AG08396 (cell line): Measurements from ENCODE around the gene PDXDC1.
A peak's percentile ranks its signal among the peaks of the same experiment; 100 is the strongest.
"Not testable (repeated sequence)": the region's sequence is repeated elsewhere in the genome, so short reads cannot be mapped to it uniquely, and the experiment has no call there.

Experiments used
- DNase-seq: peaks from one replicate; pipeline ENCODE4 v3.0.0; 2012; ENCODE audit warnings: low spot score, mixed read lengths

PDXDC1 gene

GRCh38 chr16:15134752-15135482 lies 160.1 kb downstream of the PDXDC1 start:
- not testable (repeated sequence) for DNase-seq

DNA sequence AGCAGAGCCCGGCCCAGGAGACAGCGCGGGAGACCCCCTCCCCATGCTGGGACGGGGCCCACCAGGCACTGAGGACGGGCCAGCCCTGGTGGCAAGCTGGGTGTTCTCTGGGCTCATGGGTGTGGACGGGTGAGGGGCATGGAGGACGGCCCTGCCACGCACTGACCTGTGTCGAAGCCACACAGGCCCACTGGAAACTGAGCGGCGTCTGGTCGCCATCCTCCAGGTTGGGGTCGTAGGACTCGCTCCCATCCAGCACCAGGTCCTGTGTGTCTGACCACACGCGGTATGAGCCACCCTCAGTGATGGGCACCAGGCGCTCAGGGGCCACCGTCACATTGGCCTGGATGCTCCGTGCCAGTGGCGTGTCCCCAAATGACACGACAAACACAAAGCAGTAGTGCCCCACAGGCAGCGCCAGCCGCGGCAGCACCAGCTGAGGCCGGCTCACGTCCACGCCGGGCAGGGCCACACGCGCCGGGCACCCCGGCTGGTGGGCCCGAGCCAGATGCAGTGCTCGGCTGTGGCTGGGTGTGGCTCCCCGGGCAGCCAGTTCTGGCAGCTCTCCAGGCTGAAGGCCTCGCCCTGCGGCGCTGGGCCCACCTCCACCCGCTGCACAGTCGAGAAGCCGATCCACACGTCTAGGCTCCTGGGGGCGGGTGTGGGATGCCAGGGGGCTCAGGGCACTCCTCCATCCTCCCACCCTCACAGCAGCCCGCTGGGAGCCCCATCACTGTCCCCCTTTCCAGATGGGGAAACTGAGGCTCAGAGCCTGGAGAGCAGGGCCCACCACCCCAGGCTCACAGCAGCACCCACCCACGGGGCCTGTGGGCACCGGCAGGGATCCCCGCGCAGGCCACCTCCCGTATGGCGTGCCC lies 160.9 kb downstream of the PDXDC1 start:
- DNase-seq = not testable (repeated sequence)

GRCh38 chr16:15137514-15137913 lies 162.7 kb downstream of the PDXDC1 start:
- not testable (repeated sequence) for DNase-seq

DNA sequence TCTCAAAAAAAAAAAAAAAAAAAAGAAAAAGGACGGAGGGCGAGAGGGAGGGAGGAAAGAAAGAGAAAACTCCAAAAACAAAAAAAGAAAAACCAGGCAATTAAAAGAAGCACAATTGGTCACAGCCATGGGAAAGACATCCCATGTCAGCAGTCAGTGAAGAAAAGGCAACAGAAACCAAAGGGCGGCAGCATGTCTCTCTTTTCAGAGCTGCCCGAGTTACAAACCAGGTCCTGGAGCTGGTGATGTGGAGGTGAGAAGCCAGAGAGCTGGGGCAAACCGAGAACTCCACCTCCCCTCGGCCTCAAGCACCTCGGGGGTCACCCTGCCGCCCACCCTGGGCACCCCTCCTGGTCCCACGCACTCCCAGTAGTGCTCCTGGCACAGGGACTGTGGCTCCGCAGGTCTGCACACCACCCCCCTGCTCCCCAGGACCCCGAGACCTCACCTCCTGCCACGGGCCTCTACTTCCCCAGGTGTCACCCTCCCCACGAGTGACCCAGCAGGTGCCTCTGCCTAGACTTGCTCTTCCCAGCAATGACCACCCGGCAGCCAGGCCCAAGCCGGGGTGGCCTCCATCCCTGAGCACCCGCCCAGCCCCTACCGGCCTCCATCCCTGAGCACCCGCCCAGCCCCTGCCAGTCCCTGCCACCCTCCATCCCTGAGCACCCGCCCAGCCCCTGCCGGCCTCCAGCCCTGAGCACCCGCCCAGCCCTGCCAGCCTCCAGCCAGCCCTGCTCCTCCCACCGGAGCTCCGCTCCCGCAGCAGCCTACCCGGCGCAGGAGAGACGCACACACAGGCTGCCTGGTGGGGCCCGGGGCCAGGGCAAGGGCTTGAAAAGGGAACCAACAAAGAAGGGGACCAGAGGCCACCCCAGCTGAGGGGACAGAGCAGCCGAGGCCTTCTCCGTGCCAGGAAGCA lies 165.9 kb downstream of the PDXDC1 start:
- DNase-seq = peak; percentile 37

DNA sequence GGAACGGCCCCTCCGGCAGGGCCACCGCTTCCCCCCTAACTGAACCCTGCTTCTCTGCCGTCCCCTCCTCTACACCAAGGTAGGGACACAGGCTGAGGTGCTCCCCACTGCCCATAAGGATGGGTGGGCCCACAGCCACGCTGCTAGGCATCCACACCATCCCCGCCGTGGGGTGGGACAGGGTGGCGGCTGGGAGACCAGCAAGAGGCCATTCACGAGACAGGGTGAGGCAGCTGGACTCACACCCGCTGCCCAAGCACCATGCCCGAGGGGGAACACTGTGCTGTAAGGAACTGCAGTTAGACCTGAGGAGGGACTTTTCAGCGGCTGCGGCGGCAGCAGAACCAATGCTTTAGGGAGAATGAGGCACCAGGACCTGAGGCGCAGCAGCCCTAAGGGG lies 166.8 kb downstream of the PDXDC1 start:
- DNase-seq = peak; percentile 1

GRCh38 chr16:15142107-15142890 lies 167.5 kb downstream of the PDXDC1 start:
- not testable (repeated sequence) for DNase-seq

GRCh38 chr16:15142891-15143600 lies 168.2 kb downstream of the PDXDC1 start:
- DNase-seq = not testable (repeated sequence)

GRCh38 chr16:15143601-15144091 lies 168.8 kb downstream of the PDXDC1 start:
- peak; percentile 5 for DNase-seq

DNA sequence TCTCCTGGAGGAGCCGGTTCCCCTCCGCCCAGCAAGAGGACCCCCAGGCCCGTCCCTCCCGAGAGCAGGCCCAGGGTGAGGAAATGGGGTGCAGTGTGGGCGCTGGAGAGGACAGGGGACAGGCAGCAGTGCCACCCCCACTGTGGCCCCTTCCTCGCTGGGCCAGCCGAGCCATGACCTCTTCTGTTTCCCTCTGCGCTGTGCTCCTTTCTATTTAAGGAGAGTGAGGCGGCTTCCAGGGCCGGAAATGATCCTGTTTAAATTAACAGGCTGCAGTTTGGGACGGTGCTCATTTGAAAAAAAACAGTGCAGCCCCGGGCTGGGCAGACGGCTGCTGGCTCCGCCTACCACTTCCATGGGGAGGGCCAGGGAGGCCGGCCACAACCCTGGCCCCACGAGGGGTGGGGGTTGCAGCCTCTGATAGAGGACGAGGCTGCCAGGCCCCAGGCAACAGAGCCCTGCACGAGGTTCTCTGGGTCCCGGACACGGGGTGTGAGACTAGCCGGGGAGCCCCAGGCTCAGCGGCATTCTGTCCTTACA lies 169.3 kb downstream of the PDXDC1 start:
- peak; percentile 26 for DNase-seq

GRCh38 chr16:15144781-15145417 lies 170.1 kb downstream of the PDXDC1 start:
- DNase-seq = peak; percentile 2

GRCh38 chr16:15145418-15146263 lies 170.8 kb downstream of the PDXDC1 start:
- peak; percentile 35 for DNase-seq

DNA sequence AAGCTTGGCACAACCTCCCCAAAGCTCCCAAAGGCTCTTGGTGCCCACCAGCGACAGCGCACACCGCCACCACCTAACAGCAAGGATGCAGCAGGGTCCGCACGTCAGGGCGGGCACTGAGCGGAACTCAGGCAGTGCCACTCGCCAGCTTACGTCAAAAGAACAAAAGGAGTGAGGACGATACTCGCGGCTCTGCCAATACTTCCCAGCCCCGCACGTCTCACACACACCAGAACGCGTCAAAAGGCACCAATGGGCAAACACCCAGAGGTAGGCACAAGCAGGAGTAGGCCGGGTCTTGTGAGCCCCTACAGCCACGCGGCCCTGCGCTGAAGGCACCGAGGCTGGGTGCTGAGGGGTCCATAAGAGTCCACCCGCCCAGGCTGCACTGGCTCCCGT lies 171.4 kb downstream of the PDXDC1 start:
- not testable (repeated sequence) for DNase-seq

DNA sequence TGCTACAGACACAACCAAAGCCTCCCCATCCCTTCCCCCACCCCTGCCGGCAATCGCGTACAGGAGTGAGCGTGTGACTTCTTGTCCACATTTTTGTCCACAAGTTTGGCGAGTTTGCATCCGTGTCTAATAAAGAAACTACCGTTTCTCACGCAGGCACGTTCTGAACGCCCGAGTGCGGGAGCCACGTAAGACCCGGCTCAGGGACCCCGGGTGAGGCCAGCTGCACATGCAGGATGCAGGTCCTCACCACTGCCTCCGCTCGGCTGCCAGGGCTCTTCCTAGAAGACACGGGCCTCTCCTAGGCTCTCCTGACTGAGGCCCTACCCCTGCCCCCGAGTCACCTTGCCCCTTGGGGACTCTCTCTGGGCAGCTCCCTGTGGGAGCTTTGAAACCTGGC lies 174.0 kb downstream of the PDXDC1 start:
- not testable (repeated sequence) for DNase-seq

- not testable (repeated sequence) for DNase-seq
Measured at GRCh38 chr16:15149260-15149659, 174.4 kb downstream of the PDXDC1 start.

- not testable (repeated sequence) for DNase-seq
Measured at GRCh38 chr16:15154005-15154404, 179.2 kb downstream of the PDXDC1 start.

DNA sequence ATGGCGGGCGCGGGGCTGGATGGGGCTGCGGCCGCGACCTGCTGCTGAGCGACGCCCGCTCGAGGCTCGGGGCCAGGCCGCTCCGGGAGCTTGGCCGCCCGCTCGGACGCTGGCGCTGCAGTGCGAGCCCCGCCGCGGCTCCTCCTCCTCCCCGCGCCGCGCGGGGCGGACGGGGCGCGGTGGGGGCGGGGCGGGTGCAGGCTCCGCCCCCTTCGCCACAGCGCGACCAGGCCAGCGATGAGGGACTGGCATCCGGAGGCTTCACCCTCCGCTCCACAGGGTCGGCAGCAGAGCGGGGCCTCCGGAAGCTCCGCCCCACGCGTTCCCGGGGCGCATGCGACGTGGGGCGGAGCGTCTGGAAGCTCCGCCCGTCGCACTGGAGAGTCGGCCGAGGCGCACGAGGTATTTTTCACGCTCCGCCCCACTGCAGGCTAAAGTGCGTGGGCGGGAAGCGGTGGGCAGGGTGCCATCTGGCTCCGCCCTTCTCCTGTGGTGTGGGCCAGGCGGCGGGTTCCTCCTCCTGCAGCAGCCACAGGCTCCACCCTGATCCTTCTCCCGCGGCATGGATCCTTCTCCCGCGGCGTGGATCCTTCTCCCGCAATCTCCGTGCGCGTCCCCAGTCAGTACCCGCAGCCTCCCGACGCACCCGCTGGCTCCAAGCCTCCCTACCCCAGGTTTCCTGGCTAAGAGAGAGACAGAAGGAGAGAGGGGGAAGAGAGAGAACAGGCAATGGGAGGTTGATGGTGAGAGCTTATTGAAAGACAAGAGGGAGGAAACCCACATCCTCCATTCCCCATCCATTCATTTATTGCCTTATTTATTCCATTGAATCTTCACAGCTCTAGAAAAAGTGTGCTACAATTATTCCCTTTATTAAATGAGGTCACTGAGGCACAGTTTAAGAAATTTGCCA lies 180.1 kb downstream of the PDXDC1 start:
- not testable (repeated sequence) for DNase-seq

DNA sequence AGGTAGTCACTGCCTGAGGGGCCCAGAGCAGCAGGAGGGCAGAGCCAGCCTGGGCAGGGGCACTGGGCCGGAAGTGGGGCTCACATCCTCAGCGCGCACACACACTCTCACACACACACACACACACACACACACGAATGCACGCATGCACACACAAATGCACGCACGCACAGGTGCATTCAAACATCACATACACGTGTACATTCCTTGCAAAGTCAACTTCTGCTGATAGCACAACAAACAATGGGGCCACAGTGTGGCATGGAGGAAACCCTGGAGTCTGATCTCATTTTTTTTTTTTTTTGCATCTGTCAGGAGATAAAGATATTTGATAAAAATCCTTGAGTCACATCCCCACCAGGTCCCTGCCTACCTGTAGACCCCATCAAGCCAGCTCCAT lies 182.8 kb downstream of the PDXDC1 start:
- not testable (repeated sequence) for DNase-seq
